ENCODE measurements around the gene CACNG8. TPM values are rescaled to one million over a fixed set of nuclear protein-coding genes. Genes with fewer than 3 reads are reported as not detected.

Gene CACNG8
- total RNA-seq, 1 donor from 2014 or later = not detected

GRCh38 chr19:53992211-53992610, 29.5 kb downstream of the CACNG8 start:
- intact Hi-C loops (cut with micrococcal nuclease) = no loop called here

DNA sequence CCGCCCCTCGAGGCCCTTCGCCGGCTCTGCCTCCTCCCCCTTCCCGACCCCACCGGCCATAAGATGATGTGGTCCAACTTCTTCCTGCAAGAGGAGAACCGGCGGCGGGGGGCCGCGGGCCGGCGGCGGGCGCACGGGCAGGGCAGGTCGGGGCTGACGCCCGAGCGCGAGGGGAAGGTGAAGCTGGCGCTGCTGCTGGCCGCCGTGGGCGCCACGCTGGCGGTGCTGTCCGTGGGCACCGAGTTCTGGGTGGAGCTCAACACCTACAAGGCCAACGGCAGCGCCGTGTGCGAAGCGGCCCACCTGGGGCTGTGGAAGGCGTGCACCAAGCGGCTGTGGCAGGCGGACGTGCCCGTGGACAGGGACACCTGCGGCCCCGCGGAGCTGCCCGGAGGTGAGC, 30.1 kb downstream of the CACNG8 start:
- intact Hi-C loops (cut with micrococcal nuclease) = no loop called here

GRCh38 chr19:53993448-53993847, 30.7 kb downstream of the CACNG8 start:
- intact Hi-C loops (cut with micrococcal nuclease) = no loop called here

GRCh38 chr19:53994811-53995210, 32.1 kb downstream of the CACNG8 start:
- intact Hi-C loops (cut with micrococcal nuclease) = no loop called here

DNA sequence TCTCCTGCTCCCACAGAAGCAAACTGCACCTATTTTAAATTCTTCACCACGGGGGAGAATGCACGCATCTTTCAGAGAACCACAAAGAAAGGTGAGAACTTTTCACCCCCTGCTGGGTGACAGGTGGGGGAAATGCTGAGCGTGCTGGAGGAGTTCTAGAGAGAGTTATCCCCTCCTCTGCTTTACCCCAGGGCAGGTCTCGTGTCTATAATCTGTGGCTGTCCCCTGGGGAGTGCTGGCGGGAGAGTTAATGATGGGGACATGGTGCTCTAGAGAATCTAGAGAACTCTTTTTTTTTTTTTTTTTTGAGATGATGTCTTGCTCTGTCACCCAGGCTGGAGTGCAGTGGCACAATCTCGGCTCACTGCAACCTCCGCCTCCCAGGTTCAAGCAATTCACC, 35.5 kb downstream of the CACNG8 start:
- intact Hi-C loops (cut with micrococcal nuclease) = no loop called here

- intact Hi-C loops (cut with micrococcal nuclease) = no loop called here
Observed at GRCh38 chr19:53999694-54000093, 37.0 kb downstream of the CACNG8 start.

- intact Hi-C loops (cut with micrococcal nuclease) = no loop called here
Observed at GRCh38 chr19:54001496-54001895, 38.8 kb downstream of the CACNG8 start.

GRCh38 chr19:54002495-54003315, 40.0 kb downstream of the CACNG8 start:
- intact Hi-C loops (cut with micrococcal nuclease) = no loop called here

GRCh38 chr19:54009440-54009839, 46.7 kb downstream of the CACNG8 start:
- intact Hi-C loops (cut with micrococcal nuclease) = no loop called here

DNA sequence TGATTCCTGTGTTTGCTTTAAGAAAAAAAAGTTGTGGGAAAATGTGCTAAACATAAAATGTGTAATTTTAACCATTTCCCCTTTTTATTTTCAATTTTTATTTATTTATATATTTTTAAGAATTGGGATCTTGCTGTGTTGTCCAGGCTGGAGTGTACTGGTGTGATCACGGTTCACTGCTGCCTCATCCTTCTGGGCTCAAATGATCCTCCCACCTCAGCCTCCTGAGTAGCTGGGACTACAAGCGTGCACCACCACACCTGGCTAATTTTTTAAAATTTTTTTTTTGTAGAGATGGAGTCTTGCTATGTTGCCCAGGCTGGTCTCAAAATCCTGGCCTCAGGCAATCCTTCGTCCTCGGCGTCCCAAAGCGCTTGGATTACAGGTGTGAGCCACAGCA, 47.7 kb downstream of the CACNG8 start:
- intact Hi-C loops (cut with micrococcal nuclease) = no loop called here

- intact Hi-C loops (cut with micrococcal nuclease) = no loop called here
Observed at GRCh38 chr19:54011507-54012211, 48.9 kb downstream of the CACNG8 start.

DNA sequence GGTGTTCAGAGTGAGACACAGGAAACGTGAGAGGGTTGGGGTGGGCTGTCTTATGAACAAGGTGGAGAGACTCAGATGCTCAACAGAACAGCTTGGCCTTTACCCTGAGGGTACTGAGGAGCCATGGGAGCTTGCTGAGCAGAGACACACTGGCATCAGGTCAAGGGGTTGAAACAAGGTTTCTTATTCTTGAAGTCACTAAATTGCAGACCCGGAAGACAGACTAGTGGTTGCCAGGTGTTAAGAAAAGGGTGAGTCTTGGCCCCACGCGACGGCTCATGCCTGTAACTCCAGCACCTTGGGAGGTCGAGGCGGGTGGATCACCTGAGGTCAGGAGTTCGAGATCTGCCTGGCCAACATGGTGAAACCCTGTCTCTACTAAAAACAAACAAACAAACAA, 51.1 kb downstream of the CACNG8 start:
- intact Hi-C loops (cut with micrococcal nuclease) = no loop called here

DNA sequence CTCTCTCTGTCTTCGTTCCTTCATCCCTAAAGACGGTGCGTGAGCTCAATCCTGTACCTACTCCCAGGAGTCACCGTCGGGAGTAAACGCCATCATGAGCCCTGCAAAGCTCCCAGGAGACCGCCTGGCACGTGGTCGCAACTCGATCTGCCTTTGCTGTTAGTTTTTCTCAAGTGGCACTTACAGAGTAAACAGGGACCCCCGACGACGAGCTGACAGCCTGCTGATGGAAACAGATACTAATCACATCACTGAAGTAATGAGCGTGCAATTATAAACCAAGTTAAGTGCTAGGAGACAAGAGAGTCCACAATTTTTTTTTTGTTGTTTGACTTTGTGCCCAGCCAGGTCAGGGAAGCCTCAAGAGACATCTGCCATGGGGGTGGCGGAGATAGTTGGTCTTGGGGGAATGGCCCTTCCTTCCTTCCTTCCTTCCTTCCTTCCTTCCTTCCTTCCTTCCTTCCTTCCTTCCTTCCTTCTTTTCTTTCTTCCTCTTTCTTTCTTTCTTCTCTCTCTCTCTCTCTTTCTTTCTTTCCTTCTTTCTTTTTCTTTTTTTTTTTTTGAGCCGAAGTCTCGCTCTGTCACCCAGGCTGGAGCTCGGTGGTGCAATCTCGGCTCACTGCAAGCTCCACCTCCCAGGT, 52.3 kb downstream of the CACNG8 start:
- intact Hi-C loops (cut with micrococcal nuclease) = no loop called here

DNA sequence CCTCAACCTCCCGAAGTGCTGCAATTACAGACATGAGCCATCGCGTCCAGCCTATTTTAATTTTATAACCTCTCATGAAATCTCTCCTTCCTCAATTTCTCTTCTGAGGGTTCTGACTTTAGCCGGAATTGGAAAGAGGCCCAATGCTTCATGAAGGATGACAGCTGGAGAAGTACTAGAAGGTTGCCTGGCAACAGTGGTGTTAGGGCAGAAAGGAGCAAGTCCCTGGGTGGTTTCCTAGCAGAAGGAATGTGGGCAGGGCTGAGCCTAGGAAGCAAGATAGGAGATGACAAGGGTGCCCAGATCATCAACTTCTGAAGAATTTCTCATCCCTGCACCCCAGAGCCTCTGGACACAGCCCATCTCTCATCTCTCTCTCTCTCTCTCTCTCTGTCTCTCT, 54.5 kb downstream of the CACNG8 start:
- intact Hi-C loops (cut with micrococcal nuclease) = no loop called here

- intact Hi-C loops (cut with micrococcal nuclease) = loop anchor here (10.0 kb wide), 1 partner anchor 597 kb away; no protein-coding TSS in a partner anchor
Observed at GRCh38 chr19:54021363-54021762, 58.6 kb downstream of the CACNG8 start.

GRCh38 chr19:54021932-54022331, 59.2 kb downstream of the CACNG8 start:
- intact Hi-C loops (cut with micrococcal nuclease) = loop anchor here (10.0 kb wide), 1 partner anchor 597 kb away; no protein-coding TSS in a partner anchor

- intact Hi-C loops (cut with micrococcal nuclease) = loop anchor here (10.0 kb wide), 1 partner anchor 598 kb away; no protein-coding TSS in a partner anchor
Observed at GRCh38 chr19:54023191-54023590, 60.5 kb downstream of the CACNG8 start.

DNA sequence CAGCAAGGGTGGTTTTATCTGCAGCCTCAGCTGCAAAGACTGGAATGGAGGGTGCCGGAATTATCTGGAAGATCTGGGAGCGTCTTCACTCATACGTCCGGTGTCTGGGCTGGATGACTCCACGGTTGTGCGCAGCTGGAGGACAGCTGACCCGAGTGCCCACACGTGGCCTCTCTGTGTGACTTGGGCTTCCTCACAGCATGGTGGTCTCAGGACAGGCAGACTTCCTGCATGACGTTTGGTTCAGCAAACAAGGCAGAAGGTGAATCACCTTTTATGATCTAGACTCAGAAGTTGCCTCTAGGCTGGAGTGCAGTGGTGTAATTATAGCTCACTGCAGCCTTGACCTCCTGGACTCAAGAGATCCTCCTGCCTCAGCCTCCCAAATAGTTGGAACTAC, 61.9 kb downstream of the CACNG8 start:
- intact Hi-C loops (cut with micrococcal nuclease) = loop anchor here (1.0 to 10.0 kb wide), 3 partner anchors 182 to 600 kb away; no protein-coding TSS in a partner anchor

GRCh38 chr19:54026656-54027055, 63.9 kb downstream of the CACNG8 start:
- intact Hi-C loops (cut with micrococcal nuclease) = loop anchor here (10.0 kb wide), 1 partner anchor 602 kb away; no protein-coding TSS in a partner anchor

GRCh38 chr19:54029301-54029700, 66.6 kb downstream of the CACNG8 start:
- intact Hi-C loops (cut with micrococcal nuclease) = loop anchor here (10.0 kb wide), 1 partner anchor 604 kb away; no protein-coding TSS in a partner anchor

DNA sequence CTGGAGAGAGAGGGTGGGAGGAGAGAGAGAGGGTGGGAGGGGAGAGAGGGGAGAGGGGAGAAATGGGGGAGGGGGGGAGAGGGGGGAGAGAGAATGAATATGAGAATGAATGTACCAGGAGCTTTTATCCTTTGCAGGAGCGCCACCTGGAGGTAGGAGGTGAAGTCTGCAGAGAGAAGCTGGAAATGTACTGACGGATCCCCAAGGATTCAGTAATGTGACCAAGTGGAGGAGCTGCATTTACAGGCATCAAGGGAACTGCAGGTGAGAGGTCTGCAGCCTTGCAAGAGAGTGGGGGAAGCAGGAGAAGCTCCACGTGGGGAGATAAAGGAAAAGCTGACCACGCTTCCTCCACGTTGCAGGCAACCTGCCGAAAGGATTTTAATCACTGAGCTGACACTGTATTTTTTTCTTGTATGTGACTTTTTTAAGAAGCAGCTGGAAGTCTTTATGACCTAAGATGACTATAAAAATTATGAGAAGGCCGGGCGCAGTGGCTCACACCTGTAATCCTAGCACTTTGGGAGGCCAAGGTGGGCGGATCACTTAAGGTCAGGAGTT, 67.3 kb downstream of the CACNG8 start:
- intact Hi-C loops (cut with micrococcal nuclease) = loop anchor here (1.0 to 10.0 kb wide), 6 partner anchors 123 to 833 kb away; partner anchors contain the start of gene CACNG7

Measured in T-helper 1 cell treated with Interleukin-12 subunit alpha and Interleukin-12 subunit beta and Interleukin-4 antibody, amounts not matched to agents 30 ng/mL and 1 ng/mL, for 36 hours (primary cell).